IMR-90 (cell line): ENCODE measurements around the gene ZNF236.

Experiments
- BHLHE40 ChIP-seq: fragments of 150-350 bp; IDR thresholded peaks from 2 replicates; pipeline ENCODE4 v1.6.1; 2016; ENCODE audit warnings: mild to moderate bottlenecking, low read depth, low read length
- POLR2A ChIP-seq: IDR thresholded peaks from 2 replicates; pipeline ENCODE4 v1.6.1; 2012; ENCODE audit warnings: mild to moderate bottlenecking, low read depth, low read length
- RAD21 ChIP-seq: IDR thresholded peaks from 2 replicates; pipeline ENCODE4 v1.6.1; 2012; ENCODE audit warnings: low read length, improper control_type of control experiment

DNA sequence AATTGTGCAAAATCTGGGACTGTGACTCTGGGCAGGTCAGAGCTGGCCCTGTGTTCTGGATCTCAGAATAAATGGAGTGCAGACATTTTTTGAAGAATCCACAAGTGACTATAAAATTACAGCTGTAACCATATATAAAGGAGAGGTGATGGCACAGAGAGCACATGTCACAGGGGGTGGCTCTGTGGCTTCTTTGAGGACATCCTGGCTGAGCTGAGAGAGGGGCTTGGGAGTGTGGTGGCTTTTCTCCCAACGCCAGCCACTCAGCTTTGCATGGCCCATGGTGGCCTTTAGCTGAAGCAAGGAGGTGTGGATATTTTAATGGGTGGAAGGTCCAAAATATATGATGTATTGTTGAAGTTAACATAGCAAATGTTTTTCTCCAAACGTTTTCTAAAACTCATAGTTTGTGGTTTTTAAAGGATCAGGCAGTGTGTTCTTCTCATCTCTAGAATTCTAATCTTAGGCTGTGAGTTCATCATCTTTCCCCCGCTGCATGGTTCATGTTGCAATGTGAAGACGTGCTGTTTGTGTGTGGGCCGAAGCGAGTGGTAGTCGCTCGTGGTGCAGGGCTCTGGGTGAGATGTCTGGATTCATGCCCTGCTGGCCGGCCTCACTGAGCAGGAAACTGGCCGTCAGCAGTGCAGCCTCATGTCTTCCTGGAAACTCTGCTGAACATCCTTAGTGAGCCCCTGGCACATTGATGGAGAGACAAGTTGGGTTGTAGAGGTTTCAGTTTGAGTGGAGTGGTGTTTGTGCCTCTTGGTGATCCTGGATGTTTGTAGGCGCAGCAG, 109.9 kb downstream of the ZNF236 start:
- TF ChIP-seq RAD21 = no peak
- TF ChIP-seq POLR2A = no peak
- peak; percentile 86 for TF ChIP-seq BHLHE40
